Measurements from ENCODE around the gene C3AR1. TPM values are rescaled to one million over a fixed set of nuclear protein-coding genes. Genes with fewer than 3 reads are reported as not detected.
A peak's percentile ranks its signal among the peaks of the same experiment; 100 is the strongest.

C3AR1 gene
- total and polyA plus RNA-seq, 2 of the 13 experiments (the other 11 are each of a cell fraction or from before 2014, with no cell fraction given): not detected

GRCh38 chr12:8032242-8033152 is 33.7 kb downstream of the C3AR1 start, which contains the start of gene FOXJ2 (continued):
- no peak for TF ChIP-seq ZBTB40 (IDR thresholded peaks at IDR 0.05)
- TF ChIP-seq ZBTB40 (CRISPR knock-in tag; IDR thresholded peaks at IDR 0.05): peak; percentile 45; the same call in 1 of the 2 replicates
- TF ChIP-seq GABPA (IDR thresholded peaks at IDR 0.05; ENCODE audit: low read depth, low read length): no peak
- TF ChIP-seq GABPA (CRISPR knock-in tag; IDR thresholded peaks at IDR 0.05; ENCODE audit: low read depth): no peak
- TF ChIP-seq ZNF501 (CRISPR knock-in tag; IDR thresholded peaks at IDR 0.05): no peak
- TF ChIP-seq ZGPAT (CRISPR knock-in tag; IDR thresholded peaks at IDR 0.05): peak; percentile 58; the same call in 1 of the 2 replicates
- 0 out of 2 replicates have a peak, but pooled peaks have one; percentile 63 for TF ChIP-seq ZIK1 (CRISPR knock-in tag; IDR thresholded peaks at IDR 0.05; ENCODE audit: borderline replicate concordance, low read depth)
- peak; percentile 76 for TF ChIP-seq ZNF788 (CRISPR knock-in tag; IDR thresholded peaks at IDR 0.05; ENCODE audit: borderline replicate concordance)
- TF ChIP-seq FOXJ3 (CRISPR knock-in tag; IDR thresholded peaks at IDR 0.05; ENCODE audit: borderline replicate concordance): no peak
- peak; percentile 34 for TF ChIP-seq CBX1 (IDR thresholded peaks at IDR 0.05; ENCODE audit: low read depth)
- TF ChIP-seq ZFP82 (CRISPR knock-in tag; IDR thresholded peaks at IDR 0.05; ENCODE audit: borderline replicate concordance): 0 out of 2 replicates have a peak, but pooled peaks have one; percentile 52
- 0 out of 2 replicates have a peak, but pooled peaks have one; percentile 27 for TF ChIP-seq ZNF280B (CRISPR knock-in tag; IDR thresholded peaks at IDR 0.05; ENCODE audit: borderline replicate concordance)
- no peak for TF ChIP-seq ZNF577 (CRISPR knock-in tag; IDR thresholded peaks at IDR 0.05; ENCODE audit: borderline replicate concordance, low read depth)
- TF ChIP-seq ZNF761 (CRISPR knock-in tag; conservative IDR thresholded peaks at IDR 0.05): 0 out of 2 replicates have a peak, but pooled peaks have one; percentile 49
- no peak for TF ChIP-seq MBD4 (IDR thresholded peaks at IDR 0.05; ENCODE audit: borderline replicate concordance, low read length)
- no peak for TF ChIP-seq GATAD2A (CRISPR knock-in tag; IDR thresholded peaks at IDR 0.05)

Measured in HepG2 (cell line).